Activated CD4-positive, CD25-positive, alpha-beta regulatory T cell (primary cell): Measurements from ENCODE around the gene GABRG3.

Experiments
- DNase-seq, 4 experiments: peaks; one replicate each; lab custom pipeline; 2025; lab: John Stamatoyannopoulos, UW

GABRG3 gene

DNA sequence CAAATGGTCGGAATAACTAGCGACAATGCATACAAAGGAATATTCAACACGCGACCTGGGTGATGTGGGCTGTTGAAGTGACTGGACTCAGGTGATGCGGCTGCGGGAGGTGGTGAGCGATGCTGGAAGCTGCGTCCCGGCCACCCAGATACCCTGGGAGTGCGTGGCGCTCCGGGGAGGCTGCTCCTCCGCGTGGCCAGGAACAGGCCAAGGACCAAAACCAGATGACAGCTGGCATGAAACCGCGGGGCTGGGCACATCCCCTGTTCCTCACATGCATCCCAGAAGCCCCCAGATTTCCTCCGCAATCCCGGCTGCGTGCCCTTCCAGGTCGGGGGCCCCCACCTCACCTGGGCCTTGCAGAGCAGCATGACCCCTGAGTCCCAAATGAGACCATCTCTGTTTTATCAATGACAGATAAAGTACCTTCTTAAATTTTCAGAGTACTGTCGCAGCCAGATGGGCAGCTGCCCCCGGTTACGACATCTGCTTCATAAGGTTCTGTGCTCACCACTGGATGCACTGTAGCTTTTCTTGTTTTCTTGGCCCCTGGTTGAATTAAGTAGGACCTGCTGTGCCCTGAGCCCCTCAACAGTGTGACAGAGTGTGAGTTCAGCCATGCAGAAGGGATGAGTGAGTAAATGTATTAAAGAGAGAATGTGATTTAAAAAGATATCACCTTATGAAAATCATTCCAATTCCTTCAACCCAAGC is 278.2 kb downstream of the GABRG3 start:
- DNase-seq = no peak

DNA sequence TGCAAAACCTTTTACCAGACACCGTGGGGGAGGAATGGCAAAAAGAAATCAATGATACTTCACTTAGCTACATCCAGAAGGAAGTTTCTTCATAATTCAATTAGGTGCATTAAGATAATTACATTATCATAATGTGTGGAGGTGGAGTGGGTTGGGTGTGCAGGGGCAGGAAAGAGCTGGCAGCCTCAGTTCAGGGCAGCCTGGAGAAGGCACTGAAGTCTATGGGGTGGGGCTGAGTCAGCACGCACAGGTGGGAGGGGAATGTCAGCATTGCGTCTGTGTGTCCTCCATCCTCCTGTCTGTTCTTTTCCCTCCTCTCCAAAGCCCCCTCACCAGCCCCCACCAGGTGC is 278.8 kb downstream of the GABRG3 start:
- no peak for DNase-seq

DNA sequence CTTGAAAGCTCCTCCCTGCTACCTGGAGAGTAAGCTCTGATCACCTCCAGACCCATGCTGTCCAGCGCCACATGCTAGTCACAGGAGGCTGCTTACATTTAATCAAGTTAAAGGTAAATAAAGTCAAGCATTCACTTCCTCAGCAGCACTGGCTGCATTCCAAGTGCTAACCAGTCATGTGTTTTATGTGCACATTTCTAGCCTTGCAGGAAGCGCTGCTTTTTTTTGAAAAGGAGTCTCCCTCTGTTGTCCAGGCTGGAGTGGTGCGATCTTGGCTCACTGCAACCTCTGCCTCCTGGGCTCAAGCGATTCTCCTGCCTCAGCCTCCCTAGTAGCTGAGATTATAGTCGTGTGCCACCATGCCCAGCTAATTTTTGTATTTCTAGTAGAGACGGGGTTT is 279.2 kb downstream of the GABRG3 start:
- DNase-seq = no peak

DNA sequence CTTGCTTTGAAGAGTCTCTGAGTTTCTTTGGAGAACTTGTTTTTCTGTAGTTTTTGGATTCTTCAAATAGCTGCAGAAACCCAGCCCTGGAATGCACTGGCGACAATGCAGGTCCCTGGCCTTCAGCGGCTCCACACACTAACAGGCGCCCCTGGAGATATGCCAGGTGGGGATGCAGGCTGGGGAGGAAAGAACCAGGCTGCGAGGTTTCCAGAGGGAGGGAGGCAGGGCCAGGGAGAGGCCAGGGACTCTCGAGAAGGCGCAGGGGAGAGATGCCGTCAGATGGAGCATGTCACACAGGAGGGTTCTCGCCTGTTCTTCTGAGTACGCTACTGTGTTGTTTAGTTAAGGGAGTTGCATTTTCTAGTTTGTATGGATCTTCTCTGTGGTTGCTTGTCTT is 283.1 kb downstream of the GABRG3 start:
- no peak for DNase-seq

DNA sequence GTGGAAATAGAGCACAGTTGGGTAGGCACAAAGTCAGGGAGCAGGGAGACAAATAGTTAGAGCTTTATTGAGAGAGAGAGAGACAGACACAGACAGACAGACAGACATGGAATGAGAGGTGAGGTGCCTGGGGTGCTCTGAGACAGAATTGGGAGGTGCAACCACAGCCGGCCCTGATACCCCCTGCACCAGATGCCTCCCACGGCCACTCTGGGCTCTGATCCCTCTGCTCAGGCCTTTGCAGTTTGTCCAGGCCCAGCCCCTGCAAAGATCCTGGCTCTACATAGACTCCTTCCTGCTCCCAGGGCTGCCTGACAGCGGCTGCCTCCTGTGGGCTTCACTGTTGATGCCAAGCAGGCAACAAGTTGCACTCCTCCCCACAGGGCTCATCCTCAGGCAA is 283.8 kb downstream of the GABRG3 start:
- DNase-seq = no peak

DNA sequence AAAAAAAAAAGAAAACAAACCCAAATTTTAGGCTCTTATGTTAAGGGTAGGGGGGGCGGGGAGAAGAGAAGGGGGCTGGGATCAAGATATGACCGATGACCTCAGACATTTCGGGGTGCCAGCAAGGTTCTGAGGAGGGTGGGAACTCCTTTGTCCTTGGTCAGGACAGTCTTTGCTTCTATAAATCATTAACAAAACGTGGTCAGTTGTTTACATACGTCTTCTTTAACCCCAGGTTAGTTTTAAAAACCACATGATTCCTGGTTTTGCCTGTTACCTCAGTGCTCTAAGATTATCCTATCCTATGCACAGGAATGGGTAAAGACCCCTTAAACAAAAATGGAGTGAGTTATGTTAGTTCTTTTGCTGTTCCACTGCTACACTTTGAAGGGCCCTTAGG is 285.5 kb downstream of the GABRG3 start:
- DNase-seq = no peak

DNA sequence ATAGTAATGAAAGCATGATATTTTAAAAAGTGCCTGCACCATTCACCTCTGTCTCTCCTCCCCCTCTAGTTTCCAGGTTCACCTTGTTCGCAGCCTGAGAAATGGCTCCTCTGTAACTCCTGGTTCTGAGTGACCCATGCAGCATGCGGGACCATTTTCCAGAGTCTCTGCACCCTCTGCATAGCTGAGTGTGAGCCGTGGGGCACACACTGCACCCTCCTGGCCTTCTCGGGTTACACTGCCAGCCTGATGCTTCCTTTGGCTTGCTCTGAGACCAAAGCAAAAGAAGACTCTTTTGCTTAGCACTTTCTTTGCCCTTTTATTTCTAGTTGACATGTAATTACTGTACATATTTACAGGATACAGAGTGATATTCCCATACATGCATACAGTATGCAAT is 287.3 kb downstream of the GABRG3 start:
- DNase-seq = no peak

DNA sequence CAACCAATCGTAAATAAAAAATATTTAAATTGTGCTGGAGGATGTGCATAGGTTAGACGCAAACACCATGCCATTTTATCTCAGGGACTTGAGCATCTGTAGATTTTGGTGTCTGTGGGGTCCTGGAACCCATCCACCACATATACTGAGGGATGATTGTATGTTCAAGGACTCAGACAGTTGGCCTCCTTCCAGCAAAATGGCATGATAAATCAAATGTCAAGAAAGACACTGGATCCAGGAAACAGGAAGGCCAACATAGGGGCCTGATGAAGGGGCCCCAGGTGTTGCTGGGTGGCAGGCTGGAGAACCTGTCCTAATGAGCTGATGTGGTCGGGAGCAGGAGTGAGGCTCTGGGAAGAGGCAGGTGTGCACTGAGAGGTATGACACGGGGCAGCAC is 289.5 kb downstream of the GABRG3 start:
- no peak for DNase-seq

DNA sequence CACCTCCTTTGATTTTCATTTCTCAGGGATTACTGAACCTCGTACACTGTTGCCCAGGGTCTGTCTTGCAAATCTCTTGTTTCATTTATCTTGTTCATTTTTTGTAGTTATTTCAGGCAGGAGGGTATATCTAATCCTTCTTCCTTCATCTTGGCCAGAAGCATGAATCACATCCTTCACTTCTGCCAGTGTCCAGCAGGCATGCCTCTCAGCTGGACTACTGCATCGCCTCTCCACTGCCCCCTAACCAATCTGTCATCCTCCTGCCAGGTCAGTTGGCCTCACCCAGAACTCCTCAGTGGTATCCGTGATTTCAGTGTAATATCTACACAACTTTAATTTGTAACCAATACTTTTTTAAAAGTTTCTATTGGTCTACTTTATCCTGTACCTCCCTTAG is 297.9 kb downstream of the GABRG3 start:
- no peak for DNase-seq

DNA sequence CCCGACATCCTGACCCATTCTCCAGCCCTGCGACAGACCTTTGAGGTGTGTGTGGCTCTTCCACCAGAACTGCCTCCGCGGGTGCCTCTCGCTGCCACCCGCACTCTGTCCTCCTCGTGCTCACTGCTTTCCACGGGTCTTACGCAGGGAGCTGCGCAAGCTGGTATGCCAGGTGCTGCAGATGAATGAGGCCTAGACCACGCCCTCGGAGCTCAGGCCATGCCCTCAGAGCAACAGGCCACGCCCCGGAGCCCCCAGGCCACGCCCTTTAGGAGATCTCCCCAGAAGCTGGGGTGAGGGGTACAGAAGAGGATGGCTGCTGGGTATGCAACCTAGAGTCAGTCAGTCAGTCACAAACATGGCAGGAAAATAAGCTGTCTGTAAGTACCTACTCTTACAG is 300.3 kb downstream of the GABRG3 start:
- no peak for DNase-seq

DNA sequence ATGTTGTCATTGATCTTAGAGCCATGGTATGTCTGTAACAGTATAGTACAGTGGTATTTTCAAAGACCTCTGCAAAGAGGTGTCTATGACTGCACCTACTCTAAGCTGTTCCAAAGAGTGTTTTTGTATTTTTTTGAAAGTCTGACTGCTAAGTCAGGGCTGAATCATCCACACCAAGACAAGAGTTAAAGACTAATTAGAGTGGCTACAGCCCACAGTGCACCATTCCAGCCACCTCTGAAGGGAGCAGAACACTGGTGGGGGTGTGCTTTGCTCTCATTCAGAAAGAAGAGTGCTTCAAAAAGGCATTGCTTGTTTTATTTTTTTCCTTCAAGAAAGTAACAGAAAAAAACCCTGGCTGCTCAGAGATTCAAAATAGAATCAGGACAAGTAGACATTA is 301.4 kb downstream of the GABRG3 start:
- DNase-seq = no peak

DNA sequence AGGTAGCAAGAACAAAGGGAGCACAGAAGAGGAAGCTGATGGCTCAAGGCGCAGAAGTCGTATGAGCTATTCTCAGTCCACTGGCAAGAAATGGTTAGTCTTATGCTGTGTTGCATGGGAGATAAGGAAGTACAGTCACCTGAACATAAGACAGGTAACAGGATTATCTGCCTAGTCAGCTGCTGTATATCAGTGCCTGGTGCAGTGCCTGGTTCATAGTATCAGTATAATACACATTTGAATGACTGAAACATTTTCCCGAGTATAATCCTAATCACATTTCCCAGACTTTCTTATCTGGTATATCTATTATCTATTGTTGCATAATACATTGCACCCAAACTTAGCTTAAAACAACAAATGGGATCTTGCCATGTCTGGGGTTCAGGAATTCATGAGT is 302.5 kb downstream of the GABRG3 start:
- DNase-seq = no peak

DNA sequence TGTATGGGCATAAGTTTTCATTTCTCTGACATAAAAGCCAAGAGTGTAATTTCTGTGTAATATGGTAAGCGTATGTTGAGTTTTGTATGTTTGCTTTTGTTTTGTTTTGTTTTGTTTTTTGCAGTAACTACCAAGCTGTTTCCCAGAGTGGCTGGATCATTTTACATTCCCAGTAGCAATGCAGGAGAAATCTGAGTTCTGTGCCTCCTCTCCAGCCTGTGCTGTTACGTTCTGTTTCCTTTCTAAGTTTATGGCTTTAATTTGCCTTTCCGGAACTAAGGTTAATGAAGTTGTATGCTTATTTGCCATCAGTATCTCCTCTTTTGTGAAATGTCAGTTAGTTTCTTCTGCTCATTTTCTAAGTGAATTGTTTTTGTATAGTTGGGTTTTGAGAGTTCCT is 307.8 kb downstream of the GABRG3 start:
- DNase-seq = no peak

DNA sequence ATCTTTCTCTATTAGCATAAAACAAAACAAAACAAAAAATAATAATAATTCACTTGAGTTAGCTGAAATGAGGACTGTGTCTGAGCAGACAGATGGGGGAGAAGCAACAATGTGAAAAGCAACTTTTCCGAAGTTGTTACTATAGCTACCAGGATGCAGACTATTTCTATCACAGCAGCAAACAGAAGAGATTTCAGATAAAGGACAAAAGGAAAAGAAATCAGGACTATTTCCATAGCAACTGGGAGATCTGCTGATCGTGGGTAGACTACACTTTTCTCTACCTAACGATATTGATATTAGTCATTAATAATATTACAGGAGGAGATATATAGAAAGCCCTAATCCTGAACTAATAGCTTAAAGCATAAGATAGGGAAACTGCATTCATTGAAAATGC is 321.7 kb downstream of the GABRG3 start:
- DNase-seq = no peak

DNA sequence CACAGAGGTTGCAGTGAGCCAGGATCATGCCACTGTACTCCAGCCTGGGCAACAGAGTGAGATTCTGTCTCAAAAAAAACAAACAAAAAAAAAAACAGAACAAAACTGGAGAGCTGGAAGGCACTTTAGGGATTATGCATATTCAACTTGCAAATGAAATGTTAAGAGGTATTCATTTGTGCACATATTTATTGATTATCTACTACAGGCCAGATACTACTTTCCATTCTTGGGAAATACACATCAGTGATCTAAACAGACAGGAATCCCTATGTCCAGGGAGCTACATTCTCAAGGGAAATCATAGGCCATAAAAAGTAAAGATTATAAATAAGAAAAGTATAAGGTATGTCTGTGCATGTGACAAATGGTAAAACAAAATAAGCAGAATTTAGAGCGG is 322.6 kb downstream of the GABRG3 start:
- DNase-seq = no peak

DNA sequence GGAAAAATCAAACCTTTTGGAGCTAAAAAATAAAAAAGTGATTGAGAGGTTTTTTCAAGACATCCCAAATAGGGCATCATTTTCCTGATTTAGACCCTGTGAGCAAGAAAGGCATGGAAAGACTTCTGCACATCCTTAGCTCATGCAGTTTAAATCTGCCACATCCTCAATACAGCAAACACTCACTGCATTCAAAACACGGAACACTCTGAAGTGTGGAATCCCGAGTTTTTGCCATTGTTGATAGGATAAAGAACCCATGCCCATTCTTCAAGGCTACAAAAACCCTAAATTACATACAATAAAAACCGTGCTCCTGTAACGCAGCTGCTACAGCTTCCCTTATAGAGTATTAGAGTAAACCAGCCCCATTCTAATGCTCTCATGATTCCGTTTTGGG is 346.8 kb downstream of the GABRG3 start:
- DNase-seq = no peak

DNA sequence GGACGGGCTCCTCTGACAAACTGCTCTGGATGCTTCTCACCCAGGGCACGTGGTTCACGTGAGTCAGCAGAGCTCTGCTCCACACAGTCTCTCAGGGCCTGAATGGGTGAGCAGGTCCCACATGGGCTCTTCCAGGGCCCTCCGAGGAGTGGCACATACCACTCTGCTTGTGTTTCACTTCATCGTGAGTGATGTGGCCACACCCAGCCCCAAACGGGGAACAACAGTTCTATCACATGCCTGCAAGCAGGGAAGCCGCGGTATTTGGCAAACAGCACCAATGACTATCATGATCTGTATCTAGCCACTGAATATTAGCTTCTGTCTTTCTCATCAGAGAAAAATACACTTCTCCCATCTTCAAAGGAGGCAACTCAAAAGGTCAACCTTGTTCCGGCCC is 352.8 kb downstream of the GABRG3 start:
- no peak for DNase-seq

DNA sequence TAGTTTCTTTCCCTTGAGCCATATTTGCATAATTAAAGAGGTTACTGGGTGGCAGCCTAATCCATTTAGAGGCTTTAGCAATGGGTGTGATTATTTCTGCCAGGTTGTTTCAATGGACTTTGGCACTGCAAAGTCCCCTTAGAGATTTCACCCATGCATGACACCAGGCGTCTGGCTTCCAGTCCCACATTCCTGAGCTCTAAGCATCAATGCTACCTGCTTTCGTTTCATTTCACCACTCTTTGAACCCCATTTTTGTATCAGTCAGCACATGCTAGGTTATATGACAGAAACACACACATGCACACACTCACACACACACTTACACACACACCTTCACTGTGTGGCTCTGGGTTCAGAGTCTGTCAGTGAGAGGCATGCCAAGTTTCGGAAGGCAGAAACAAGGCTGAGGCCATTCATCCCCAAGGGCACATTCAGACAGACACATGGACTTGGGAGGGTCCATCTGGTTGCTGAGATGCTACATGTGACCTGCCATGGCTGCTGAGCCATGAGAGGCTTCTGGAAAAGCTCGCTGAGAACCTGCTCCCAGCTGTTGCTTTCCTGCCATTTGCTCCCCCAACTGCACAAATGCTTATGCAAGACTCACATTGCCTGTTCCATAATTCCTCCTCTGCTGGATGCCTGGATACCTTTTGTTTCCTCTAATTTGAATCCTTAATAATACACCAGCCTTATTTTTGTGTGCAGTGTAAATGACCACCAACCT is 354.1 kb downstream of the GABRG3 start:
- no peak for DNase-seq

DNA sequence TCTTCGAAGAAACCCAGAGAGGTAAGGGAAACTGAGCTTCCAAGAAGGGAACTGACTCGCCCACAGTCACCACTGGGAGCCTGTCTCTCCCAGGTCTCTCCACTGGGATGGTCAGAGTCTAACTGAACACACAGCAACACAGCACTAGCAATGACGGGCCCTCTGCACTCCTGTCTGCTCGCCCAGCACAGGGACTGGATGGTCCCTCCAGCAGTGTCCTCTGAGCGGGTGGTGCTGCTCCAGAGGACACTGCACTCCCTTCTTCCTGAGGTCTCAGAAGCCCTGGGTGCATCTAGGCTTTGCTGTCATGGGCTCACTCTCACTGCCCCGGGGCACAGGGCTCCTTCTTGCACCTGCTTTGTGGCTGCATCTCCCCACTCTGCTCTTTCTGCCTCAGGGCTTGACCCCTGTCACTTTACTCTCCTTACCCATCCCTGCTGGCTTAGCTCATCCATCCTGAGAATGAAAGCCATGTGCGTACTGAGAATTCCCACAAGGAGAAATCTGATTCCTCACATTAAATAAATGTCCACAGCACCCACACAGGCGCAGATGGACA is 356.6 kb downstream of the GABRG3 start:
- no peak for DNase-seq

DNA sequence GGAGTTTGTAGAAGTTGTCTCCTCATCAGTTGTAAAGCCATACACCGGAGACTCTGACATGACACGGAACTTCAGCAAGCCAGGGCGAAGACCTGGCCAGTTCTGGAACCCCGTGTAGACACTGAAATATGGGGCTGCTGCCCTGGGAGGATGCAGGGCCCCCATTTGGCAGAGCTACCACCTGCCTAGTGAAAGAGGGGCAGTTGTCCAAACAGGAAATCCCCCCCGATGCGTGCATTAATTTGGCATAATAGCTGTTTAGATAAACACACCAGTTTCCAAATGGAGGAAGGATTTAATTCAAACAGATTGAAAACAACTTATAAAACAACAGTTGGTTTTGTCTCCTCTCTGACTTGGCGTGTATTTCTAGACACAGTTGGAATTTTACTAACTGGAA is 357.2 kb downstream of the GABRG3 start:
- DNase-seq = no peak

DNA sequence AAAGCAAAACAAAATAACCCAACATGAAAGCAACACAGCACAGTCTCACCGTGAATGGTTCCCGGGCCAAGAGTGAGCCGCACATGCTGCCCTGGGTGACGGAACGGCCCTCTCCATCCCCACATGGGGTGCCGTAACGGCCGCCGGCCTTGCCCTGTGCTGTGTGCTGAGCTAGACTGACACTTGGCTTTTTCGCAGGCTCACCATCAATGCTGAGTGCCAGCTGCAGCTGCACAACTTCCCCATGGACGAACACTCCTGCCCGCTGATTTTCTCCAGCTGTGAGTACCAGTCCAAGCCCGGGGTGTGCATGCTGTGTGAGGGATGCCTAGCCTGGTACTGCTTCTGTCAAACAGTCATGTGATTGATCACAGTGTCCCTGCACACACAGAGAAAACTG is 357.6 kb downstream of the GABRG3 start:
- no peak for DNase-seq

DNA sequence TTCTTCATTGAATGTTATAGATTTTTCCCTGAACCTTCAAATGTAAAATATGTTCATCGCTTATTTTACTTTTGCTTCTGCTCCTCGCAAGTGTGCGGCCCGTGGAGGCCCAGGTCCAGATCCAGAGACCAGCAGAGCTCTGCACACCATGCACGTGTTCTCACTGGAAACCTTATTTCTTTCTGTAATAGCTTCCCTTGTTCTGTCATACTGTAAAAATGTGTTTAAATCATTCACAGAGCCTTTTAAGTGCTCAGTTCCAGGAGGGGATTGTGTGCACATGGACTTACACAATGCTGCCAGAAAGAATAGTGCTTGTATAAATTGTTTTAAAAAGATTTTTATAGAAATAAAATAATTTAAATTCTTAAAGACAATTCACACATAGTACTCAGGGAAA is 359.3 kb downstream of the GABRG3 start:
- no peak for DNase-seq

DNA sequence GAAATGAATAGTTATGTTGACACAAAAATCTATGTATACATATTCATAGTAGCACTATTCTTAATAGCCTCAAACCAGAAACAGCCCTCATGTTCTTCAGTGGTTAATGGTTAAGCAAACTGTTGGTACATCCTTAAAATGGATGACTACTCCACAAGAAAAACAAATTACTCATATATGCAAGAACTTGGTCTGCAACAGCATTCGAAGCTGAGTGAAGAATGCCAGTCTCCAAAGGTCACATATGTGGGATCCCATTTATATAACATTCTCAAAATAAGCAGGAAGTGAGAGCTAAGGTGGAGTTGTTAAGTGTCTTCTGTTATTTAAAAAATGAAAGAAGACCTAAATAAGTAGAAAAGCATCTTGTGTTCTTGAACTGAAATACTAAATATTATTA is 365.7 kb downstream of the GABRG3 start:
- no peak for DNase-seq

DNA sequence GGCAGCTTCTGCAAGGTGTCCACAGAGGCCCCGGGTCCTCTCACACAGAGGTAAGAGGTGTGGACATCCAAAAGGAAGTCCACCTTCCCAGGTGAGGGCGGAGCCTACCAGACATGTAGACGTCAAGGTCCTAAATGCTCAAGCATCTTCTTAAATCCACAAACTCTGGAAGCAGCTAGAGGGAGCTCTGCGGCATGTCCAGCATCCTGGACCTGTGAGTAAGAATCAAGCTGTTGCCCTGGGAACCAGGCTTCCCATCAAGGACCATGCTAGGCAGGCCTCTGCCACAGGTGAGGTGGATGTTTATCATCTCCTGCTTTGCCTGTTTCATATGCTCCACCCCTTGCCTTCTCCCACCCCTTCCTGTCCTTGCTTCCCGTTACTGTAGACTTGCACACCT is 368.2 kb downstream of the GABRG3 start:
- DNase-seq = no peak
